HPDE6-E6E7 (cell line): ENCODE results near the gene GUCY1A2.
"Not testable (repeated sequence)": the region's sequence is repeated elsewhere in the genome, so short reads cannot be mapped to it uniquely, and the experiment has no call there.

Experiments
- DNase-seq: peaks from one replicate; pipeline ENCODE4 v3.0.0; 2011; ENCODE audit warnings: missing footprints; ENCODE audit errors: extremely low spot score

Gene GUCY1A2

GRCh38 chr11:106840947-106841346 lies 177.3 kb downstream of the GUCY1A2 start:
- no peak for DNase-seq

GRCh38 chr11:106840146-106840545 lies 178.1 kb downstream of the GUCY1A2 start:
- no peak for DNase-seq

GRCh38 chr11:106834567-106834966 lies 183.7 kb downstream of the GUCY1A2 start:
- no peak for DNase-seq

- no peak for DNase-seq
Measured at GRCh38 chr11:106828976-106829375, 189.3 kb downstream of the GUCY1A2 start.

- DNase-seq = no peak
Measured at GRCh38 chr11:106828576-106828975, 189.7 kb downstream of the GUCY1A2 start.

GRCh38 chr11:106827687-106828086 lies 190.6 kb downstream of the GUCY1A2 start:
- no peak for DNase-seq

GRCh38 chr11:106826558-106826957 lies 191.7 kb downstream of the GUCY1A2 start:
- not testable (repeated sequence) for DNase-seq

- DNase-seq = no peak
Measured at GRCh38 chr11:106821826-106822225, 196.4 kb downstream of the GUCY1A2 start.

GRCh38 chr11:106821291-106821690 lies 197.0 kb downstream of the GUCY1A2 start:
- DNase-seq = no peak

- no peak for DNase-seq
Measured at GRCh38 chr11:106818443-106818842, 199.8 kb downstream of the GUCY1A2 start.

GRCh38 chr11:106815209-106815608 lies 203.1 kb downstream of the GUCY1A2 start:
- DNase-seq = no peak

GRCh38 chr11:106813806-106814205 lies 204.5 kb downstream of the GUCY1A2 start:
- no peak for DNase-seq

GRCh38 chr11:106794058-106794457 lies 224.2 kb downstream of the GUCY1A2 start:
- DNase-seq = no peak

- DNase-seq = no peak
Measured at GRCh38 chr11:106789406-106789805, 228.9 kb downstream of the GUCY1A2 start.

- no peak for DNase-seq
Measured at GRCh38 chr11:106787454-106787853, 230.8 kb downstream of the GUCY1A2 start.

GRCh38 chr11:106785913-106786650 lies 232.2 kb downstream of the GUCY1A2 start:
- no peak for DNase-seq

- DNase-seq = not testable (repeated sequence)
Measured at GRCh38 chr11:106777302-106777701, 241.0 kb downstream of the GUCY1A2 start.

- no peak for DNase-seq
Measured at GRCh38 chr11:106770489-106771085, 247.7 kb downstream of the GUCY1A2 start.

GRCh38 chr11:106765469-106766258 lies 252.6 kb downstream of the GUCY1A2 start:
- no peak for DNase-seq

GRCh38 chr11:106763501-106763900 lies 254.8 kb downstream of the GUCY1A2 start:
- no peak for DNase-seq

GRCh38 chr11:106761745-106762144 lies 256.5 kb downstream of the GUCY1A2 start:
- no peak for DNase-seq

- DNase-seq = no peak
Measured at GRCh38 chr11:106761240-106761639, 257.0 kb downstream of the GUCY1A2 start.

- no peak for DNase-seq
Measured at GRCh38 chr11:106748059-106748458, 270.2 kb downstream of the GUCY1A2 start.
